ENCODE data around the gene HDAC1. TPM values are rescaled to one million over a fixed set of nuclear protein-coding genes. Genes with fewer than 3 reads are reported as not detected.

HDAC1 gene
- total and polyA plus RNA-seq, 2 of the 8 experiments (the other 6 are each of a cell fraction or from before 2014, with no cell fraction given), result 111 to 125 TPM

DNA sequence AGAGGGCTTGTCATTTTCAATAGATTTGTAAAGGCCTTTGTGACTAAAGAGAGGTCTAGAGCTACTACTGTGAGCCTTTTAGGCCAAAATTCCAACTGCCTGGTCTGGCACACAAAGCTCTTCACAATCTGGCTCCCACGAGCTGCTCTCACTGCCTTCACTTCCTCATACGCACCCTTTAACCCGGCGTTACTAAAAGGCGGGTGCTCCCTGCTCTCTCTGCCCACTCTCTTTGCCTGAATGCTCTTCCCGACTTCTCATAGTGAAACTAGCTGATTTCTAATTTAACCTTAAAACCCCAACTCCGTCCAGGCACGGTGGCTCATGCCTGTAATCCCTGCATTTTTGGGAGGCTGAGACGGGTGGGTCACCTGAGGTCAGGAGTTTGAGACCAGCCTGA lies 88.2 kb downstream of the HDAC1 start:
- Histone ChIP-seq H3K4ac (replicated peaks; ENCODE audit: insufficient read length, low read depth, low read length) (no peak overlapping the region), H3K14ac (ENCODE audit: insufficient read length) (no peak overlapping the region), H2BK15ac (ENCODE audit: low read length) (no peak overlapping the region), H2BK120ac (replicated peaks; ENCODE audit: low read depth, low read length) (no peak overlapping the region), H4K5ac (ENCODE audit: insufficient read length, low read depth, low read length) (no peak overlapping the region), H3K23ac (ENCODE audit: insufficient read length) (no peak overlapping the region), H3K18ac (ENCODE audit: extremely low read depth, low read length) (no peak overlapping the region), H4K91ac (replicated peaks; ENCODE audit: insufficient read length, low read length) (no peak overlapping the region), H3K27me3 (replicated peaks in 1 of 4; ENCODE audit: control insufficient read depth in 3 of 4, extremely low read depth in 1 of 4, insufficient read depth in 3 of 4, low read length in 3 of 4) (no peaks in the 10 kb centered on the region), H4K20me1 (replicated peaks in 1 of 2; ENCODE audit: control insufficient read depth in 1 of 2, insufficient read depth in 2 of 2, low read length in 2 of 2) (peaks cover 3 to 4% of the 10 kb centered on the region in 2 experiments), H3K56ac (replicated peaks; ENCODE audit: insufficient read length, low read depth, low read length) (no peak overlapping the region), H3K4me1 (replicated peaks in 1 of 4; ENCODE audit: control insufficient read depth in 3 of 4, insufficient read depth in 4 of 4, low read length in 3 of 4) (no peaks in the 10 kb centered on the region), H3K79me1 (ENCODE audit: low read depth, low read length) (no peaks in the 10 kb centered on the region), H3K27ac (ENCODE audit: low read depth, low read length) (no peak overlapping the region), H3K9ac (replicated peaks in 1 of 4; ENCODE audit: extremely low read depth in 1 of 4, low read depth in 3 of 4, low read length in 3 of 4) (no peak overlapping the region), H4K8ac (ENCODE audit: extremely low read depth, insufficient read depth, low read length) (no peak overlapping the region), H2BK12ac (ENCODE audit: low read depth, low read length) (no peak overlapping the region), H2BK5ac (ENCODE audit: low read depth, low read length) (no peak overlapping the region), H2BK20ac (ENCODE audit: low read length) (no peak overlapping the region), H3K36me3 (ENCODE audit: control insufficient read depth in 2 of 4, insufficient read depth in 4 of 4, low read length in 3 of 4) (peaks cover 27 to 82% (median 68%) of the 10 kb centered on the region in 4 experiments), H3K4me2 (ENCODE audit: insufficient read depth in 1 of 2, low read depth in 2 of 2, low read length in 2 of 2) (no peak overlapping the region), H2AFZ (ENCODE audit: low read length) (no peak overlapping the region), H3K79me2 (ENCODE audit: control insufficient read depth in 1 of 2, insufficient read depth in 2 of 2, low read length in 2 of 2) (no peaks in the 10 kb centered on the region), H2AK5ac (ENCODE audit: low read depth, low read length) (no peak overlapping the region), H3K9me3 (ENCODE audit: insufficient read depth in 2 of 2, low read depth in 1 of 2, low read length in 1 of 2) (no peaks in the 10 kb centered on the region), H3K4me3 (ENCODE audit: extremely low read depth in 1 of 4, insufficient read depth in 2 of 4, low read depth in 3 of 4, low read length in 4 of 4) (no peak overlapping the region), H3K23me2 (ENCODE audit: low read depth, low read length) (no peaks in the 10 kb centered on the region)
- 89% methylated on average over 9 of the region's 9 CpGs; no CpG with 5 or more reads in 1 of the 2 experiments for WGBS, 2 experiments (ENCODE audit: extremely low coverage in 1 of 2, insufficient coverage in 1 of 2, insufficient read length in 1 of 2, insufficient replicate concordance in 2 of 2, low coverage in 1 of 2, low lambda C conversion rate in 2 of 2, missing lambda C conversion rate in 1 of 2)
- DNase-seq (ENCODE audit: low read depth in 1 of 2, low spot score in 2 of 2) (no peak), FAIRE-seq (no peak)
- TF ChIP-seq CHD1 (IDR thresholded peaks at IDR 0.05; ENCODE audit: low read depth, low read length) (no peak), HDAC2 (IDR thresholded peaks at IDR 0.05; ENCODE audit: borderline replicate concordance in 1 of 2, low read depth in 2 of 2, low read length in 2 of 2) (no peak), SUZ12 (IDR thresholded peaks at IDR 0.05; ENCODE audit: low read length) (no peak), EP300 (IDR thresholded peaks at IDR 0.05; ENCODE audit: borderline replicate concordance in 1 of 2, low read depth in 2 of 2, low read length in 2 of 2) (no peak), CHD2 (IDR thresholded peaks at IDR 0.05; ENCODE audit: low read length) (no peak), SP2 (IDR thresholded peaks at IDR 0.05; ENCODE audit: low read length) (no peak)
- ChIA-PET CTCF (ENCODE audit: partially characterized antibody) (no interaction called here), POLR2A (ENCODE audit: partially characterized antibody) (interaction anchor here (1.2 to 1.5 kb wide), 3 partner anchors 11 to 14 kb away, joined by 3 to 6 read pairs (median 4); partner anchors contain the start of gene BSDC1)
